ENCODE data around the gene GLIPR1L1. TPM values are rescaled to one million over a fixed set of nuclear protein-coding genes. Genes with fewer than 3 reads are reported as not detected.
A peak's percentile ranks its signal among the peaks of the same experiment; 100 is the strongest.

Gene GLIPR1L1
- not detected for polyA plus RNA-seq (2013, experiment 1 of 2)
- polyA plus RNA-seq (2013, experiment 2 of 2), result not detected

GRCh38 chr12:75334384-75335030 is at the start of gene GLIPR1L1:
TSS of gene GLIPR1L1 (plus strand) at chr12:75334670. CDS start at chr12:75334729, 59 bp downstream.
- no peak within 1 kb of the TSS for H2BK5ac ChIP-seq (ENCODE audit: low read depth, low read length, poor library complexity, severe bottlenecking)
- no peak within 1 kb of the TSS for H2AK5ac ChIP-seq (ENCODE audit: low read length, severe bottlenecking)
- H3K14ac ChIP-seq (ENCODE audit: low read length in 2 of 2), result no peak within 1 kb of the TSS
- peak within 1 kb of the TSS; percentile 92 for H2AFZ ChIP-seq (ENCODE audit: low read depth, low read length)
- peaks cover 3% of the 10 kb centered on the region for H3K4me1 ChIP-seq (ENCODE audit: control insufficient read depth, insufficient read depth, low read depth, low read length)
- peak within 1 kb of the TSS; percentile 19 for H4K8ac ChIP-seq (ENCODE audit: low read length)
- H3K9ac ChIP-seq (ENCODE audit: low read length), result peak within 1 kb of the TSS; percentile 83
- H3K27ac ChIP-seq (ENCODE audit: low read length, poor library complexity, severe bottlenecking), result peak within 1 kb of the TSS; percentile 51
- H3K23ac ChIP-seq (ENCODE audit: low read length in 2 of 2), result no peak within 1 kb of the TSS
- no peak within 1 kb of the TSS for H2BK120ac ChIP-seq (ENCODE audit: low read depth, low read length)
- H3K4ac ChIP-seq (ENCODE audit: low read depth in 1 of 2, low read length in 2 of 2), result no peak within 1 kb of the TSS
- peak within 1 kb of the TSS; percentile 70 for H3K4me2 ChIP-seq (ENCODE audit: low read length, poor library complexity, severe bottlenecking)
- H3K9me3 ChIP-seq (ENCODE audit: control insufficient read depth, low read length), result no peaks in the 10 kb centered on the region
- no peak within 1 kb of the TSS for H2BK15ac ChIP-seq (ENCODE audit: low read depth, poor library complexity, severe bottlenecking)
- peak within 1 kb of the TSS in 1 of 2 experiments; percentile 66 for H2BK12ac ChIP-seq (ENCODE audit: low read length in 2 of 2)
- H3K27me3 ChIP-seq (ENCODE audit: control insufficient read depth in 1 of 2, insufficient read depth in 1 of 2, low read length in 2 of 2), result no peaks in the 10 kb centered on the region
- no peaks in the 10 kb centered on the region for H3K79me1 ChIP-seq (replicated peaks; ENCODE audit: low read length, poor library complexity, severe bottlenecking)
- 9% methylated on average over 12 of the region's 23 CpGs for WGBS
- peak within 1 kb of the TSS; percentile 61 to 79 for H3K4me3 ChIP-seq (ENCODE audit: insufficient read depth in 1 of 2, low read depth in 1 of 2, low read length in 2 of 2)
- H3K36me3 ChIP-seq (ENCODE audit: control insufficient read depth in 1 of 2, insufficient read depth in 2 of 2, low read depth in 1 of 2, low read length in 2 of 2), result no peaks in the 10 kb centered on the region
- peak within 1 kb of the TSS; percentile 40 to 50 for H3K18ac ChIP-seq (ENCODE audit: low read depth in 1 of 2, low read length in 2 of 2)
- peak; percentile 91 for DNase-seq
- H4K91ac ChIP-seq (ENCODE audit: low read length), result no peak within 1 kb of the TSS

GRCh38 chr12:75288860-75289259 is 45.6 kb upstream of the GLIPR1L1 start:
- Histone ChIP-seq H3K4me2 (ENCODE audit: low read length, poor library complexity, severe bottlenecking) (no peak overlapping the region), H2BK120ac (ENCODE audit: low read depth, low read length) (no peak overlapping the region), H3K4me1 (ENCODE audit: control insufficient read depth, insufficient read depth, low read depth, low read length) (no peaks in the 10 kb centered on the region), H3K79me1 (replicated peaks; ENCODE audit: low read length, poor library complexity, severe bottlenecking) (no peaks in the 10 kb centered on the region), H3K9me3 (ENCODE audit: control insufficient read depth, low read length) (no peaks in the 10 kb centered on the region), H4K91ac (ENCODE audit: low read length) (no peak overlapping the region), H3K27ac (ENCODE audit: low read length, poor library complexity, severe bottlenecking) (no peak overlapping the region), H3K4me3 (ENCODE audit: insufficient read depth in 1 of 2, low read depth in 1 of 2, low read length in 2 of 2) (no peak overlapping the region), H3K27me3 (ENCODE audit: control insufficient read depth in 1 of 2, insufficient read depth in 1 of 2, low read length in 2 of 2) (no peaks in the 10 kb centered on the region), H4K8ac (ENCODE audit: low read length) (no peak overlapping the region), H2BK15ac (ENCODE audit: low read depth, poor library complexity, severe bottlenecking) (no peak overlapping the region), H2AK5ac (ENCODE audit: low read length, severe bottlenecking) (no peak overlapping the region), H2AFZ (ENCODE audit: low read depth, low read length) (no peak overlapping the region), H2BK12ac (ENCODE audit: low read length in 2 of 2) (no peak overlapping the region), H3K9ac (ENCODE audit: low read length) (no peak overlapping the region), H3K36me3 (ENCODE audit: control insufficient read depth in 1 of 2, insufficient read depth in 2 of 2, low read depth in 1 of 2, low read length in 2 of 2) (no peaks in the 10 kb centered on the region), H3K4ac (ENCODE audit: low read depth in 1 of 2, low read length in 2 of 2) (no peak overlapping the region), H2BK5ac (ENCODE audit: low read depth, low read length, poor library complexity, severe bottlenecking) (no peak overlapping the region), H3K14ac (ENCODE audit: low read length in 2 of 2) (no peak overlapping the region), H3K18ac (ENCODE audit: low read depth in 1 of 2, low read length in 2 of 2) (no peak overlapping the region), H3K23ac (ENCODE audit: low read length in 2 of 2) (no peak overlapping the region)
- DNase-seq, result no peak
- WGBS, result 82% methylated on average over 1 of the region's 1 CpG

- peak; percentile 25 for DNase-seq
- no peak overlapping the region for H3K18ac ChIP-seq (ENCODE audit: low read depth in 1 of 2, low read length in 2 of 2)
- no peak overlapping the region for H3K4me2 ChIP-seq (ENCODE audit: low read length, poor library complexity, severe bottlenecking)
- H4K8ac ChIP-seq (ENCODE audit: low read length), result no peak overlapping the region
- no peaks in the 10 kb centered on the region for H3K79me1 ChIP-seq (replicated peaks; ENCODE audit: low read length, poor library complexity, severe bottlenecking)
- H3K27me3 ChIP-seq (ENCODE audit: control insufficient read depth in 1 of 2, insufficient read depth in 1 of 2, low read length in 2 of 2), result no peaks in the 10 kb centered on the region
- H2AK5ac ChIP-seq (ENCODE audit: low read length, severe bottlenecking), result no peak overlapping the region
- no peak overlapping the region for H3K4me3 ChIP-seq (ENCODE audit: insufficient read depth in 1 of 2, low read depth in 1 of 2, low read length in 2 of 2)
- H3K9ac ChIP-seq (ENCODE audit: low read length), result peak overlapping the region; percentile 48
- H3K23ac ChIP-seq (ENCODE audit: low read length in 2 of 2), result no peak overlapping the region
- no peak overlapping the region for H3K4ac ChIP-seq (ENCODE audit: low read depth in 1 of 2, low read length in 2 of 2)
- H2BK120ac ChIP-seq (ENCODE audit: low read depth, low read length), result no peak overlapping the region
- no peak overlapping the region for H3K27ac ChIP-seq (ENCODE audit: low read length, poor library complexity, severe bottlenecking)
- no peak overlapping the region for H2BK5ac ChIP-seq (ENCODE audit: low read depth, low read length, poor library complexity, severe bottlenecking)
- H2BK12ac ChIP-seq (ENCODE audit: low read length in 2 of 2), result no peak overlapping the region
- no peak overlapping the region for H2AFZ ChIP-seq (ENCODE audit: low read depth, low read length)
- no CpG with 5 or more reads among the region's 1 CpG for WGBS
- H3K4me1 ChIP-seq (ENCODE audit: control insufficient read depth, insufficient read depth, low read depth, low read length), result no peaks in the 10 kb centered on the region
- no peaks in the 10 kb centered on the region for H3K9me3 ChIP-seq (ENCODE audit: control insufficient read depth, low read length)
- H3K14ac ChIP-seq (ENCODE audit: low read length in 2 of 2), result no peak overlapping the region
- H3K36me3 ChIP-seq (ENCODE audit: control insufficient read depth in 1 of 2, insufficient read depth in 2 of 2, low read depth in 1 of 2, low read length in 2 of 2), result no peaks in the 10 kb centered on the region
- no peak overlapping the region for H4K91ac ChIP-seq (ENCODE audit: low read length)
- no peak overlapping the region for H2BK15ac ChIP-seq (ENCODE audit: low read depth, poor library complexity, severe bottlenecking)
Observed at GRCh38 chr12:75289753-75290152, 44.7 kb upstream of the GLIPR1L1 start.

- no peak overlapping the region for H3K18ac ChIP-seq (ENCODE audit: low read depth in 1 of 2, low read length in 2 of 2)
- no peak overlapping the region for H3K9ac ChIP-seq (ENCODE audit: low read length)
- H2BK120ac ChIP-seq (ENCODE audit: low read depth, low read length), result no peak overlapping the region
- H3K9me3 ChIP-seq (ENCODE audit: control insufficient read depth, low read length), result no peaks in the 10 kb centered on the region
- H3K27me3 ChIP-seq (ENCODE audit: control insufficient read depth in 1 of 2, insufficient read depth in 1 of 2, low read length in 2 of 2), result no peaks in the 10 kb centered on the region
- H3K4me1 ChIP-seq (ENCODE audit: control insufficient read depth, insufficient read depth, low read depth, low read length), result no peaks in the 10 kb centered on the region
- no peak overlapping the region for H3K14ac ChIP-seq (ENCODE audit: low read length in 2 of 2)
- H3K4me3 ChIP-seq (ENCODE audit: insufficient read depth in 1 of 2, low read depth in 1 of 2, low read length in 2 of 2), result no peak overlapping the region
- H2BK12ac ChIP-seq (ENCODE audit: low read length in 2 of 2), result no peak overlapping the region
- H3K4me2 ChIP-seq (ENCODE audit: low read length, poor library complexity, severe bottlenecking), result no peak overlapping the region
- WGBS, result 100% methylated on average over 1 of the region's 1 CpG
- no peak overlapping the region for H2AFZ ChIP-seq (ENCODE audit: low read depth, low read length)
- no peak overlapping the region for H4K8ac ChIP-seq (ENCODE audit: low read length)
- H3K4ac ChIP-seq (ENCODE audit: low read depth in 1 of 2, low read length in 2 of 2), result no peak overlapping the region
- no peak overlapping the region for H2BK15ac ChIP-seq (ENCODE audit: low read depth, poor library complexity, severe bottlenecking)
- H4K91ac ChIP-seq (ENCODE audit: low read length), result no peak overlapping the region
- no peak overlapping the region for H3K23ac ChIP-seq (ENCODE audit: low read length in 2 of 2)
- H3K79me1 ChIP-seq (replicated peaks; ENCODE audit: low read length, poor library complexity, severe bottlenecking), result no peaks in the 10 kb centered on the region
- H2BK5ac ChIP-seq (ENCODE audit: low read depth, low read length, poor library complexity, severe bottlenecking), result no peak overlapping the region
- no peak for DNase-seq
- no peak overlapping the region for H2AK5ac ChIP-seq (ENCODE audit: low read length, severe bottlenecking)
- no peak overlapping the region for H3K27ac ChIP-seq (ENCODE audit: low read length, poor library complexity, severe bottlenecking)
- H3K36me3 ChIP-seq (ENCODE audit: control insufficient read depth in 1 of 2, insufficient read depth in 2 of 2, low read depth in 1 of 2, low read length in 2 of 2), result no peaks in the 10 kb centered on the region
Observed at GRCh38 chr12:75291014-75291413, 43.5 kb upstream of the GLIPR1L1 start.
